ENCODE measurements around the gene DHRS1. TPM values are rescaled to one million over a fixed set of nuclear protein-coding genes. Genes with fewer than 3 reads are reported as not detected.

Gene DHRS1
- total RNA-seq, 1 donor from 2014 or later: 32.5 TPM

- intact Hi-C loops (cut with micrococcal nuclease): no loop called here
- no peak for DNase-seq
- Mint-ChIP-seq H3K9me3 (no peaks in the 10 kb centered on the region), H3K36me3 (ENCODE audit: low read depth) (peaks cover 42% of the 10 kb centered on the region), H3K4me3 (no peak overlapping the region), H3K27ac (no peak overlapping the region), H3K27me3 (no peaks in the 10 kb centered on the region), H3K4me1 (no peaks in the 10 kb centered on the region)
- no peak for ATAC-seq (ENCODE audit: low read depth)
- POLR2A ChIA-PET: interaction anchor here (1.8 kb wide), 1 partner anchor 9 kb away, joined by 7 read pairs; the partner anchor contains the start of gene RABGGTA
- TF ChIP-seq CTCF (IDR thresholded peaks at IDR 0.05): no peak
- CTCF ChIA-PET: no interaction called here
Measured at GRCh38 chr14:24261969-24262327, 37.6 kb downstream of the DHRS1 start.

DNA sequence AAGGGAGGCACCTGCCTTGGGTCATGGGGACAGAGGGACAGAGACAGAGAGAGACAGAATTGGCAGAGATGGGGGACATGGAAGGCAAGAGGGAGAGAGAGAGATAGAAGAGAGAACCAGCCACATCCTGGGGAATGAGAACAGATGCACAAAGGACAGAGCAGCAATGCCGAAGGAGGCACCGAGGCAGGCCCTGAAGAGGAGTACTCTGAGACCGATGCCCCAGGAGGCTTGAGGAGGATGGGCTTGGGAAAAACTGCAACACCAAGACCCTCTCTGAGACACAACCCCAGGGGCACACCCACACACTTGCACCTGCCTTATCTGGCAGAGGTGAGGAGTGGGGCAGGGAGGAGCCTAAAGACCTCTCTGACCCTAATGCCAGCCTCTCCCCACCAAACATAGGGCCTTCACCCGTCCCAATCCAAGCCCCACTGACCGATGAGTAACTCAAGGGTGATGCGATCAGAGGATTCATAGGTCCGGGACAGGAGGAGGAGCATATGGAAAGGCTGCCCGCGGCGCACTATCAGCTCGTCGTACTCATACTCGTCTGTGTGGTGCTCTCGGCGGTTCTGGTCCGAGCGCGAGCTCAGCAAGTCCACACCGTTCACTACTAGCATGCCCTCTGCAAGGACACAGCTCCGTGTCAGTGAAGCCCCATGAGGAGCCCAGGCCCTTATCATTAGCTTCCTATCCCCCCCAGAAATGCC is 38.2 kb downstream of the DHRS1 start:
- intact Hi-C loops (cut with micrococcal nuclease): no loop called here
- TF ChIP-seq CTCF (IDR thresholded peaks at IDR 0.05): no peak
- H3K9me3 Mint-ChIP-seq: no peaks in the 10 kb centered on the region
- H3K27ac Mint-ChIP-seq: no peak overlapping the region
- ATAC-seq (ENCODE audit: low read depth): no peak
- no peaks in the 10 kb centered on the region for H3K27me3 Mint-ChIP-seq
- no peak overlapping the region for H3K4me3 Mint-ChIP-seq
- H3K36me3 Mint-ChIP-seq (ENCODE audit: low read depth): peaks cover 37% of the 10 kb centered on the region
- POLR2A ChIA-PET: interaction anchor here (1.8 kb wide), 1 partner anchor 10 kb away, joined by 7 read pairs; the partner anchor contains the start of gene RABGGTA
- CTCF ChIA-PET: no interaction called here
- DNase-seq: no peak
- no peaks in the 10 kb centered on the region for H3K4me1 Mint-ChIP-seq

GRCh38 chr14:24260780-24261157 is 38.8 kb downstream of the DHRS1 start:
- ChIA-PET CTCF (no interaction called here), POLR2A (no interaction called here)
- H3K9me3 Mint-ChIP-seq: no peaks in the 10 kb centered on the region
- intact Hi-C loops (cut with micrococcal nuclease): no loop called here
- no peak overlapping the region for H3K4me3 Mint-ChIP-seq
- no peaks in the 10 kb centered on the region for H3K4me1 Mint-ChIP-seq
- no peak for TF ChIP-seq CTCF (IDR thresholded peaks at IDR 0.05)
- peaks cover 32% of the 10 kb centered on the region for H3K36me3 Mint-ChIP-seq (ENCODE audit: low read depth)
- no peak overlapping the region for H3K27ac Mint-ChIP-seq
- no peak for DNase-seq
- ATAC-seq (ENCODE audit: low read depth): no peak
- no peaks in the 10 kb centered on the region for H3K27me3 Mint-ChIP-seq

GRCh38 chr14:24260026-24260779 is 39.4 kb downstream of the DHRS1 start:
- intact Hi-C loops (cut with micrococcal nuclease): no loop called here
- Mint-ChIP-seq H3K9me3 (no peaks in the 10 kb centered on the region), H3K27me3 (no peaks in the 10 kb centered on the region), H3K27ac (no peak overlapping the region), H3K4me1 (no peaks in the 10 kb centered on the region), H3K36me3 (ENCODE audit: low read depth) (peaks cover 37% of the 10 kb centered on the region), H3K4me3 (no peak overlapping the region)
- ChIA-PET POLR2A (no interaction called here), CTCF (no interaction called here)
- DNase-seq (no peak), ATAC-seq (ENCODE audit: low read depth) (no peak)
- TF ChIP-seq CTCF (IDR thresholded peaks at IDR 0.05): no peak

DNA sequence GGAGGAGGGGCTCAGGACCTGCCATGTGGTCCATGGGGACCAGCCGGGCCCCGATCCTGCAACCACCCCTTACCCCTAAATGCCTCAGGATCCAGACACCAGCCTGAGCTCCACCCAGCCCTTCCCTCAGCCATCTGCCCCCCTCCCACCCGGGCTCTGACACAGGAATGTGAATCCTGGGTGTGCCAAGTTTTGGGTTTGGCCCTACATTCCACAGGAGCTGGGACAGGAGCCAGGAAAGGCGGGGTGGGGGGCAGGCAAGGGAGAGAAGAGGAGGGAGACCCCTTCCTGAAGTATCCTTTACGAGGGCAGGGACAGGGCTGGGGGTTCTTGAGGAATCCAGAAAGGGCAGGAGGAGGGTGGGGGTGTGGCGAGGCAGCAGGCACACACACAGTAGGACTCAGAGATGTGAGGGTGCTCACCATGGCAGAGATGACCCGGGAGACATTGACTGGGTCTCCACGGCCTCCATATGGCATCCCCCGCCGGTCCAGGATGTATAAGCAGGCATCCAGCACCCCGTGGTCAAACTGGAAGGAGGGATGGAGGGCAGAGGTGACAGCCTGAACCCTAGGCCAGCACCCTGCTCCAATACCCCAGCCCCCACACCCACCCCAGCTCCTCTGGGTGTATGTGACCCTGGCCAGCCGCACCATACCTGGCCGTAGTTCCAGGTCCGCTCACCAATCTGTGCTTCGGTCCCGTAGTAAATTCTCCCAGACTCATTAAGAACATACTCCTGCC is 40.1 kb downstream of the DHRS1 start:
- DNase-seq: no peak
- Mint-ChIP-seq H3K27me3 (no peaks in the 10 kb centered on the region), H3K4me1 (no peaks in the 10 kb centered on the region), H3K27ac (no peak overlapping the region), H3K36me3 (ENCODE audit: low read depth) (peaks cover 34% of the 10 kb centered on the region), H3K9me3 (no peaks in the 10 kb centered on the region), H3K4me3 (no peak overlapping the region)
- CTCF ChIA-PET: interaction anchor here (1.5 kb wide), 1 partner anchor 17 kb away, joined by 5 read pairs; the partner anchor contains the start of gene TINF2
- intact Hi-C loops (cut with micrococcal nuclease): no loop called here
- POLR2A ChIA-PET: no interaction called here
- no peak for TF ChIP-seq CTCF (IDR thresholded peaks at IDR 0.05)
- no peak for ATAC-seq (ENCODE audit: low read depth)

Data from activated B cell treated with CpG ODN at 0.5 μM for 24 hours (primary cell).